Fibroblast of lung (primary cell): ENCODE data around the gene LGR6. TPM values are rescaled to one million over a fixed set of nuclear protein-coding genes. Genes with fewer than 3 reads are reported as not detected.
A peak's percentile ranks its signal among the peaks of the same experiment; 100 is the strongest.
"Not testable (repeated sequence)": the region's sequence is repeated elsewhere in the genome, so short reads cannot be mapped to it uniquely, and the experiment has no call there.

ENCODE experiments used
- DNase-seq, 2 donors: peaks; one replicate each; pipeline versions ENCODE4 v3.0.0 to v3.0.0-alpha.2; 2010; ENCODE audit warnings: low read depth in 2 of 2
- H2AFZ ChIP-seq: 2 replicates; pipeline ENCODE4 v1.5.1; 2012; ENCODE audit warnings: low read length, control low read depth, inconsistent platforms
- H3K27ac ChIP-seq: 2 replicates; pipeline ENCODE4 v1.5.1; 2011; ENCODE audit warnings: low read length, control low read depth; ENCODE audit not compliant: insufficient read depth
- H3K27me3 ChIP-seq: 2 replicates; pipeline ENCODE4 v1.5.1; 2011; ENCODE audit warnings: mild to moderate bottlenecking, low read length; ENCODE audit not compliant: control insufficient read depth, insufficient read depth
- H3K36me3 ChIP-seq: 2 replicates; pipeline ENCODE4 v1.5.1; 2011; ENCODE audit warnings: low read length; ENCODE audit not compliant: control insufficient read depth, insufficient read depth
- H3K4me1 ChIP-seq: 2 replicates; pipeline ENCODE4 v1.5.1; 2011; ENCODE audit warnings: low read length; ENCODE audit not compliant: control insufficient read depth, insufficient read depth; ENCODE audit errors: extremely low read depth
- H3K4me2 ChIP-seq: 2 replicates; pipeline ENCODE4 v1.5.1; 2011; ENCODE audit warnings: low read length, control low read depth; ENCODE audit not compliant: insufficient read depth; ENCODE audit errors: extremely low read depth
- H3K4me3 ChIP-seq, 4 experiments: fragments of 200-600 bp in 1 of 4; sonication (generic) in 1 of 4; replicated peaks in 1 of 4; 2 replicates each; pipeline ENCODE4 v1.5.1; 2011 to 2016; ENCODE audit warnings: low read length in 4 of 4, low read depth in 3 of 4, mild to moderate bottlenecking in 3 of 4, control low read depth in 2 of 4, inconsistent platforms in 1 of 4, mixed read lengths in 1 of 4; ENCODE audit not compliant: insufficient read depth in 1 of 4; ENCODE audit errors: control extremely low read depth in 1 of 4
- H3K79me2 ChIP-seq: 2 replicates; pipeline ENCODE4 v1.5.1; 2012; ENCODE audit warnings: mild to moderate bottlenecking, low read length, inconsistent platforms; ENCODE audit not compliant: control insufficient read depth, insufficient read depth
- H3K9ac ChIP-seq: 2 replicates; pipeline ENCODE4 v1.5.1; 2011; ENCODE audit warnings: mild to moderate bottlenecking, low read length, control low read depth; ENCODE audit not compliant: insufficient read depth
- H3K9me3 ChIP-seq: 2 replicates; pipeline ENCODE4 v1.5.1; 2012; ENCODE audit warnings: low read depth, low read length; ENCODE audit not compliant: control insufficient read depth, insufficient read depth
- H4K20me1 ChIP-seq: 2 replicates; pipeline ENCODE4 v1.5.1; 2011; ENCODE audit warnings: low read length; ENCODE audit not compliant: control insufficient read depth, insufficient read depth; ENCODE audit errors: extremely low read depth
- CTCF ChIP-seq, 2 donors: IDR thresholded peaks in 1 of 2; conservative IDR thresholded peaks in 1 of 2; 1 replicate in 1 of 2; 2 replicates in 1 of 2; pipeline ENCODE4 v1.5.1; 2011 to 2012; ENCODE audit warnings: low read length in 2 of 2, control low read depth in 1 of 2, inconsistent platforms in 1 of 2, low read depth in 1 of 2, mild to moderate bottlenecking in 1 of 2
- EZH2 ChIP-seq: IDR thresholded peaks from 2 replicates; pipeline ENCODE4 v1.5.1; 2012; ENCODE audit warnings: low read length, control low read depth, mild to moderate bottlenecking; ENCODE audit errors: missing control alignments
- polyA plus RNA-seq, 2 donors: library from polyadenylated mRNA; depleted of rRNA in 1 of 2; stranded (reverse) in 1 of 2; unstranded in 1 of 2; fragments of >200 nt; gene quantifications; 2 replicates each; pipeline ENCODE4 v1.2.1, GENCODE V29; 2011 to 2012; ENCODE audit warnings: missing spikeins in 1 of 2
- total RNA-seq: library from RNA; depleted of rRNA; stranded (reverse); fragments of >200 nt; gene quantifications from 2 replicates; pipeline ENCODE4 v1.2.1, GENCODE V29; 2014

The LGR6 gene
- total and polyA plus RNA-seq, 2 donors (not counting 1 experiment from before 2014, with no cell fraction given) = 0.02 TPM; not detected in 1

DNA sequence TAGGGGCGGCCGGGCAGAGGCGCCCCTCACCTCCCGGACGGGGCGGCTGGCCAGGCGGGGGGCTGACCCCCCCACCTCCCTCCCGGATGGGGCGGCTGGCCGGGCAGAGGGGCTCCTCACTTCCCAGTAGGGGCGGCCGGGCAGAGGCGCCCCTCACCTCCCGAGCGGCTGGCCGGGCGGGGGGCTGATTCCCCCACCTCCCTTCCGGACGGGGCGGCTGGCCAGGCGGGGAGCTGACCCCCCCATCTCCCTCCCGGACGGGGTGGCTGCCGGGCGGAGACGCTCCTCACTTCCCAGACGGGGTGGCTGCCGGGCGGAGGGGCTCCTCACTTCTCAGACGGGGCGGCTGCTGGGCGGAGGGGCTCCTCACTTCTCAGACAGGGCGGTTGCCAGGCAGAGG lies 2.2 kb upstream of the LGR6 start:
- H3K9ac ChIP-seq, DNase-seq, H3K9me3 ChIP-seq, H3K36me3 ChIP-seq, H3K4me1 ChIP-seq, H3K4me2 ChIP-seq, H4K20me1 ChIP-seq, H3K79me2 ChIP-seq, H2AFZ ChIP-seq, H3K4me3 ChIP-seq, H3K27ac ChIP-seq: not testable (repeated sequence)
- H3K27me3 ChIP-seq = peaks cover 29% of the 10 kb centered on the region

GRCh38 chr1:202192770-202193613 lies 607 bp upstream of the LGR6 start:
- DNase-seq = peak; percentile 31 to 43
- no peaks in the 10 kb centered on the region for H3K4me1 ChIP-seq
- no peak overlapping the region for H3K4me3 ChIP-seq
- no peaks in the 10 kb centered on the region for H3K79me2 ChIP-seq
- H3K9ac ChIP-seq = no peak overlapping the region
- H4K20me1 ChIP-seq = no peaks in the 10 kb centered on the region
- no peak overlapping the region for H3K27ac ChIP-seq
- no peaks in the 10 kb centered on the region for H3K36me3 ChIP-seq
- H3K4me2 ChIP-seq = no peak overlapping the region
- no peak overlapping the region for H2AFZ ChIP-seq
- peaks cover 37% of the 10 kb centered on the region for H3K27me3 ChIP-seq
- TF ChIP-seq EZH2 (peak; percentile 85), CTCF (conservative IDR thresholded peaks at IDR 0.05 in 1 of 2, IDR thresholded peaks at IDR 0.05 in 1 of 2; ENCODE audit: low read depth in 1 of 2, low read length in 2 of 2) (peak; percentile 69 to 92)
- no peaks in the 10 kb centered on the region for H3K9me3 ChIP-seq

- Histone ChIP-seq H3K9ac (no peak overlapping the region), H3K27me3 (peaks cover 37% of the 10 kb centered on the region), H3K4me1 (no peaks in the 10 kb centered on the region), H4K20me1 (no peaks in the 10 kb centered on the region), H3K79me2 (no peaks in the 10 kb centered on the region), H2AFZ (no peak overlapping the region), H3K4me2 (no peak overlapping the region), H3K9me3 (no peaks in the 10 kb centered on the region), H3K36me3 (no peaks in the 10 kb centered on the region), H3K4me3 (no peak overlapping the region), H3K27ac (no peak overlapping the region)
- DNase-seq = no peak
- TF ChIP-seq CTCF (conservative IDR thresholded peaks at IDR 0.05 in 1 of 2, IDR thresholded peaks at IDR 0.05 in 1 of 2; ENCODE audit: low read depth in 1 of 2, low read length in 2 of 2) = no peak
- peak; percentile 90 for TF ChIP-seq EZH2
These were observed 689 bp downstream of the LGR6 start for GRCh38 chr1:202194328-202194648.
